GM12878 (cell line): Measurements from ENCODE around the gene E2F2. TPM values are rescaled to one million over a fixed set of nuclear protein-coding genes. Genes with fewer than 3 reads are reported as not detected.

ENCODE experiments used
- ATF3 ChIP-seq: IDR thresholded peaks from 2 replicates; pipeline ENCODE4 v1.6.1; 2011; ENCODE audit warnings: low read depth, mild to moderate bottlenecking, low read length, moderate library complexity, borderline replicate concordance; ENCODE audit errors: extremely low read depth
- CTCF ChIP-seq, 3 experiments: IDR thresholded peaks in 2 of 3; conservative IDR thresholded peaks in 1 of 3; 2 replicates each; pipeline ENCODE4 v1.5.1; 2011; ENCODE audit warnings: low read depth in 3 of 3, low read length in 3 of 3, mild to moderate bottlenecking in 3 of 3, control low read depth in 2 of 3, moderate library complexity in 2 of 3, inconsistent platforms in 1 of 3, mixed read lengths in 1 of 3; ENCODE audit not compliant: control insufficient read depth in 2 of 3, insufficient read depth in 1 of 3; ENCODE audit errors: extremely low read depth in 1 of 3
- EP300 ChIP-seq, 2 experiments: fragments of 150-350 bp in 1 of 2; IDR thresholded peaks; 2 replicates each; pipeline ENCODE4 v1.6.1; 2011 to 2012; ENCODE audit warnings: low read depth in 2 of 2, low read length in 2 of 2, borderline replicate concordance in 1 of 2, improper control_type of control experiment in 1 of 2, inconsistent platforms in 1 of 2; ENCODE audit not compliant: control insufficient read depth in 1 of 2
- HDAC6 ChIP-seq: fragments of 200-600 bp; sonication (generic); IDR thresholded peaks from one replicate; pipeline ENCODE4 v1.8.0; 2017; ENCODE audit warnings: antibody characterized with exemption; ENCODE audit not compliant: unreplicated experiment
- NRF1 ChIP-seq: conservative IDR thresholded peaks from 2 replicates; pipeline ENCODE4 v1.6.1; 2011; ENCODE audit warnings: mild to moderate bottlenecking, low read depth, low read length, improper control_type of control experiment
- PKNOX1 ChIP-seq: fragments of 450-650 bp; IDR thresholded peaks from 2 replicates; pipeline ENCODE4 v1.6.1; 2016; ENCODE audit warnings: mild to moderate bottlenecking
- POLR2AphosphoS2 ChIP-seq: IDR thresholded peaks from 2 replicates; pipeline ENCODE4 v1.6.1; 2011; ENCODE audit warnings: low read depth, mild to moderate bottlenecking, low read length, improper control_type of control experiment, moderate library complexity
- RAD51 ChIP-seq: fragments of 450-650 bp; IDR thresholded peaks from 2 replicates; pipeline ENCODE4 v1.6.1; 2016; ENCODE audit warnings: moderate library complexity, mild to moderate bottlenecking, inconsistent platforms
- RELA ChIP-seq: fragments of 450-650 bp; IDR thresholded peaks from 2 replicates; pipeline ENCODE4 v1.8.0; 2014; ENCODE audit warnings: borderline replicate concordance; ENCODE audit not compliant: partially characterized antibody
- RUNX3 ChIP-seq: IDR thresholded peaks from 2 replicates; pipeline ENCODE4 v1.6.1; 2012; ENCODE audit warnings: low read length, inconsistent platforms
- SP1 ChIP-seq: IDR thresholded peaks from one replicate; pipeline ENCODE4 v1.6.1; 2011; ENCODE audit warnings: low read depth, low read length
- SRF ChIP-seq, 2 experiments: IDR thresholded peaks; 2 replicates each; pipeline ENCODE4 v1.6.1; 2011; ENCODE audit warnings: low read depth in 2 of 2, low read length in 2 of 2, mild to moderate bottlenecking in 1 of 2, moderate library complexity in 1 of 2
- TCF3 ChIP-seq: IDR thresholded peaks from 2 replicates; pipeline ENCODE4 v1.6.1; 2012; ENCODE audit warnings: low read depth, mild to moderate bottlenecking, low read length, borderline replicate concordance; ENCODE audit not compliant: insufficient read depth
- WRNIP1 ChIP-seq: IDR thresholded peaks from 2 replicates; pipeline ENCODE4 v1.6.1; 2011; ENCODE audit warnings: low read depth, low read length, improper control_type of control experiment, borderline replicate concordance
- ZNF207 ChIP-seq: fragments of 450-650 bp; IDR thresholded peaks from 2 replicates; pipeline ENCODE4 v1.6.1; 2014; ENCODE audit warnings: antibody characterized with exemption, mild to moderate bottlenecking, borderline replicate concordance
- polyA plus RNA-seq, 11 experiments: library from polyadenylated mRNA; depleted of rRNA in 4 of 11; unstranded in 6 of 11; stranded (reverse) in 5 of 11; fragments of >200 nt; fragmentation: Nextera tagmentation in 4 of 11; fragmentation: Illumina TruSeq in 1 of 11; extraction: Ambion mirVana in 4 of 11; extraction: Trizol in 1 of 11; gene quantifications; 1 replicate in 1 of 11; 2 replicates in 10 of 11; pipeline versions ENCODE4 v1.2.1 to v1.2.3, GENCODE V29; 2011 to 2016; ENCODE audit warnings: inconsistent platforms in 2 of 11, missing spikeins in 2 of 11, low read depth in 1 of 11
- total RNA-seq, 4 experiments: library from RNA; depleted of rRNA in 3 of 4; stranded (reverse); fragments of >200 nt in 3 of 4; fragmentation: Illumina TruSeq in 1 of 4; extraction: Trizol in 1 of 4; gene quantifications; 2 replicates each; pipeline versions ENCODE4 v1.2.1 to v1.2.3, GENCODE V29; 2013 to 2021
- TF ChIP-seq, protein P1 (sequence below): IDR thresholded peaks from 2 replicates; pipeline ENCODE4 v1.6.1; 2011; ENCODE audit warnings: borderline replicate concordance, low read depth, mild to moderate bottlenecking, moderate library complexity, mixed read lengths, low read length; ENCODE audit not compliant: insufficient read depth; ENCODE audit errors: extremely low read length
- TF ChIP-seq, protein P2 (sequence below): IDR thresholded peaks from 2 replicates; pipeline ENCODE4 v1.6.1; 2012; ENCODE audit warnings: low read depth, low read length, improper control_type of control experiment
- TF ChIP-seq, protein P3 (sequence below): fragments of 450-650 bp; IDR thresholded peaks from 2 replicates; pipeline ENCODE4 v1.6.1; 2017; ENCODE audit warnings: mild to moderate bottlenecking, moderate library complexity

Gene E2F2
- total and polyA plus RNA-seq, 10 of the 15 experiments (the other 5 are each of a cell fraction or from before 2014, with no cell fraction given), result 3.8 to 27.2 (median 14.6) TPM

- TF ChIP-seq POLR2AphosphoS2 (no peak), SRF (IDR thresholded peaks at IDR 0.05; ENCODE audit: low read depth in 2 of 2, low read length in 2 of 2) (0 out of 4 replicates have a peak, but pooled peaks of 1 of the 2 experiments have one; percentile 18), PKNOX1 (no peak; the same call in 1 of the 2 replicates), EP300 (IDR thresholded peaks at IDR 0.05; ENCODE audit: borderline replicate concordance in 1 of 2, control insufficient read depth in 1 of 2, low read depth in 2 of 2, low read length in 2 of 2) (0 out of 4 replicates have a peak, but pooled peaks of 1 of the 2 experiments have one; percentile 36), CTCF (IDR thresholded peaks at IDR 0.05 in 2 of 3, conservative IDR thresholded peaks at IDR 0.05 in 1 of 3; ENCODE audit: control insufficient read depth in 2 of 3, extremely low read depth in 1 of 3, insufficient read depth in 1 of 3, low read depth in 3 of 3, low read length in 3 of 3) (peak in 2 of 3 experiments; percentile 48 to 52; a peak in 4 of 6 replicates), RAD51 (no peak), NRF1 (no peak), ATF3 (peak; percentile 63; the same call in 1 of the 2 replicates), RUNX3 (peak; percentile 33), HDAC6 (no peak), WRNIP1 (no peak), SP1 (peak; percentile 34), ZNF207 (no peak), RELA (no peak), TCF3 (peak; percentile 97)
- TF ChIP-seq, protein P1, sequence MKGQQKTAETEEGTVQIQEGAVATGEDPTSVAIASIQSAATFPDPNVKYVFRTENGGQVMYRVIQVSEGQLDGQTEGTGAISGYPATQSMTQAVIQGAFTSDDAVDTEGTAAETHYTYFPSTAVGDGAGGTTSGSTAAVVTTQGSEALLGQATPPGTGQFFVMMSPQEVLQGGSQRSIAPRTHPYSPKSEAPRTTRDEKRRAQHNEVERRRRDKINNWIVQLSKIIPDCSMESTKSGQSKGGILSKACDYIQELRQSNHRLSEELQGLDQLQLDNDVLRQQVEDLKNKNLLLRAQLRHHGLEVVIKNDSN, result peak; percentile 87
- TF ChIP-seq, protein P2, sequence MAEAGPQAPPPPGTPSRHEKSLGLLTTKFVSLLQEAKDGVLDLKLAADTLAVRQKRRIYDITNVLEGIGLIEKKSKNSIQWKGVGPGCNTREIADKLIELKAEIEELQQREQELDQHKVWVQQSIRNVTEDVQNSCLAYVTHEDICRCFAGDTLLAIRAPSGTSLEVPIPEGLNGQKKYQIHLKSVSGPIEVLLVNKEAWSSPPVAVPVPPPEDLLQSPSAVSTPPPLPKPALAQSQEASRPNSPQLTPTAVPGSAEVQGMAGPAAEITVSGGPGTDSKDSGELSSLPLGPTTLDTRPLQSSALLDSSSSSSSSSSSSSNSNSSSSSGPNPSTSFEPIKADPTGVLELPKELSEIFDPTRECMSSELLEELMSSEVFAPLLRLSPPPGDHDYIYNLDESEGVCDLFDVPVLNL, result no peak
- TF ChIP-seq, protein P3, sequence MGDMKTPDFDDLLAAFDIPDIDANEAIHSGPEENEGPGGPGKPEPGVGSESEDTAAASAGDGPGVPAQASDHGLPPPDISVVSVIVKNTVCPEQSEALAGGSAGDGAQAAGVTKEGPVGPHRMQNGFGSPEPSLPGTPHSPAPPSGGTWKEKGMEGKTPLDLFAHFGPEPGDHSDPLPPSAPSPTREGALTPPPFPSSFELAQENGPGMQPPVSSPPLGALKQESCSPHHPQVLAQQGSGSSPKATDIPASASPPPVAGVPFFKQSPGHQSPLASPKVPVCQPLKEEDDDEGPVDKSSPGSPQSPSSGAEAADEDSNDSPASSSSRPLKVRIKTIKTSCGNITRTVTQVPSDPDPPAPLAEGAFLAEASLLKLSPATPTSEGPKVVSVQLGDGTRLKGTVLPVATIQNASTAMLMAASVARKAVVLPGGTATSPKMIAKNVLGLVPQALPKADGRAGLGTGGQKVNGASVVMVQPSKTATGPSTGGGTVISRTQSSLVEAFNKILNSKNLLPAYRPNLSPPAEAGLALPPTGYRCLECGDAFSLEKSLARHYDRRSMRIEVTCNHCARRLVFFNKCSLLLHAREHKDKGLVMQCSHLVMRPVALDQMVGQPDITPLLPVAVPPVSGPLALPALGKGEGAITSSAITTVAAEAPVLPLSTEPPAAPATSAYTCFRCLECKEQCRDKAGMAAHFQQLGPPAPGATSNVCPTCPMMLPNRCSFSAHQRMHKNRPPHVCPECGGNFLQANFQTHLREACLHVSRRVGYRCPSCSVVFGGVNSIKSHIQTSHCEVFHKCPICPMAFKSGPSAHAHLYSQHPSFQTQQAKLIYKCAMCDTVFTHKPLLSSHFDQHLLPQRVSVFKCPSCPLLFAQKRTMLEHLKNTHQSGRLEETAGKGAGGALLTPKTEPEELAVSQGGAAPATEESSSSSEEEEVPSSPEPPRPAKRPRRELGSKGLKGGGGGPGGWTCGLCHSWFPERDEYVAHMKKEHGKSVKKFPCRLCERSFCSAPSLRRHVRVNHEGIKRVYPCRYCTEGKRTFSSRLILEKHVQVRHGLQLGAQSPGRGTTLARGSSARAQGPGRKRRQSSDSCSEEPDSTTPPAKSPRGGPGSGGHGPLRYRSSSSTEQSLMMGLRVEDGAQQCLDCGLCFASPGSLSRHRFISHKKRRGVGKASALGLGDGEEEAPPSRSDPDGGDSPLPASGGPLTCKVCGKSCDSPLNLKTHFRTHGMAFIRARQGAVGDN, result peak; percentile 79
Measured at GRCh38 chr1:23554481-23555269, 23.6 kb upstream of the E2F2 start (continued).
